22Rv1 (cell line): ENCODE results near the gene UBE2H.

Source experiments
- ZFX ChIP-seq: fragments of 450-650 bp; IDR thresholded peaks from 2 replicates; pipeline ENCODE4 v1.6.1; 2017; ENCODE audit warnings: antibody characterized with exemption, borderline replicate concordance
- TF ChIP-seq, protein P1 (sequence below): fragments of 450-650 bp; IDR thresholded peaks from 2 replicates; pipeline ENCODE4 v1.5.1; 2017; ENCODE audit warnings: mild to moderate bottlenecking

- TF ChIP-seq, protein P1, sequence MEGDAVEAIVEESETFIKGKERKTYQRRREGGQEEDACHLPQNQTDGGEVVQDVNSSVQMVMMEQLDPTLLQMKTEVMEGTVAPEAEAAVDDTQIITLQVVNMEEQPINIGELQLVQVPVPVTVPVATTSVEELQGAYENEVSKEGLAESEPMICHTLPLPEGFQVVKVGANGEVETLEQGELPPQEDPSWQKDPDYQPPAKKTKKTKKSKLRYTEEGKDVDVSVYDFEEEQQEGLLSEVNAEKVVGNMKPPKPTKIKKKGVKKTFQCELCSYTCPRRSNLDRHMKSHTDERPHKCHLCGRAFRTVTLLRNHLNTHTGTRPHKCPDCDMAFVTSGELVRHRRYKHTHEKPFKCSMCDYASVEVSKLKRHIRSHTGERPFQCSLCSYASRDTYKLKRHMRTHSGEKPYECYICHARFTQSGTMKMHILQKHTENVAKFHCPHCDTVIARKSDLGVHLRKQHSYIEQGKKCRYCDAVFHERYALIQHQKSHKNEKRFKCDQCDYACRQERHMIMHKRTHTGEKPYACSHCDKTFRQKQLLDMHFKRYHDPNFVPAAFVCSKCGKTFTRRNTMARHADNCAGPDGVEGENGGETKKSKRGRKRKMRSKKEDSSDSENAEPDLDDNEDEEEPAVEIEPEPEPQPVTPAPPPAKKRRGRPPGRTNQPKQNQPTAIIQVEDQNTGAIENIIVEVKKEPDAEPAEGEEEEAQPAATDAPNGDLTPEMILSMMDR = no peak
- no peak for TF ChIP-seq ZFX
Measured at GRCh38 chr7:129872054-129872453, 80.7 kb downstream of the UBE2H start.
